ENCODE measurements around the gene ATP6V0A1. TPM values are rescaled to one million over a fixed set of nuclear protein-coding genes. Genes with fewer than 3 reads are reported as not detected.

ATP6V0A1 gene
- total RNA-seq, result 10 to 100 TPM; 22.8 to 51.3 (median 28.6) TPM
- 10 to 100 TPM; 37.2 to 55.9 TPM for polyA plus RNA-seq

DNA sequence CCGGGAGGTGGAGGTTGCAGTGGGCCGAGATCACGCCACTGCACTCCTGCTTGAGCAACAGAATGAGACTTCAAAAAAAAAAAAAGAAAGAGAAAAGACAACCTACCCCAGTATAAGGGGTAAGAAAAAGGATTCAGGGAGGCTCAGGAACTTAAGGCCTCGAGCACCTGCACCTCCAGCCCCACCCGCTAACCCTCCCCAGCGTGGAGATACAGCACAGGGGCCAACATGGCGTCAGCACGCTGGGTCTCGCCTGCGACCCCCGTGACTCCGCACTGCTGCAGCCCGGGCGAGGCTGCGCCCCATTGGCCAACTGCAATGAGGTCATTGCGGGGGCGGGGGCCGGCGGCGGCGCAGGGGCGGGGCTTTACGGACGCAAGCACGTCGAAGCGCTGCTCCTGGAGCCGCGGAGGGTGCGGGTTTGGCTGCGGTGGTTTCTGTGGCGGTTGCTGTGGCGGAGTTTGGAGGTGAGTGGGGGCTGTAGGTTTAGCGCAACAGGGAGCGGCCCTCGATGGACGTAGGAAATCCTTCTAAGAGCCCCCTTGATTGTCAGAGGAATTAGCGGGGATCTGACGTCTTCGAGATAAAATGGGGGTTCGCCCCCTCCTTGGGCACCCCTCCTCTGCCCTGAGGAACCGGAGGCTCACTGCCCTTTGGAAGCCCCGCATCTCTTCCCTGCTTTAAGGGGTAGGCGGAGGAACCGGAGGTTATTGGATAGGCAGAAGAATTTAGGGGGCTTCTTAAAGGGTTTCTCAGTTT is at the start of gene ATP6V0A1:
Gene ATP6V0A1, plus strand, starts transcription at position 382 of the 759 bp plus-strand sequence. CDS start 2,017 bp downstream, outside the sequence.
- Histone ChIP-seq H3K27ac (peak within 1 kb of the TSS; percentile 42 to 92 (median 77)), H3K36me3 (no peaks in the 10 kb centered on the region), H3K9me3 (no peaks in the 10 kb centered on the region), H3K4me1 (peaks cover 14 to 18% (median 17%) of the 10 kb centered on the region in 3 donors), H3K27me3 (no peaks in the 10 kb centered on the region), H3K4me3 (peak within 1 kb of the TSS; percentile 30 to 56 (median 52))
- intact Hi-C loops (cut with DNase I), result no loop called here
- FAIRE-seq, result no peak
- WGBS, 2 donors, result 0% methylated on average over 39 to 45 of the region's 45 CpGs
- DNase-seq, result peak; percentile 91 to 99 (median 93)
- ATAC-seq, result peak; percentile 94 to 99 (median 98)
- TF ChIP-seq CTCF (IDR thresholded peaks at IDR 0.05), result no peak

GRCh38 chr17:42409523-42410318 is 49.0 kb upstream of the ATP6V0A1 start:
- FAIRE-seq (no peak), DNase-seq (no peak), ATAC-seq (peak in 1 of 4 donors; percentile 6)
- 41 to 42% methylated on average over 5 of the region's 5 CpGs for WGBS, 2 donors
- intact Hi-C loops (cut with DNase I), result loop anchor here in 2 of 3 donors (5.0 to 10.0 kb wide), 2 partner anchors 85 to 87 kb away; no protein-coding TSS in a partner anchor
- no peaks in the 10 kb centered on the region for H3K36me3 ChIP-seq
- no peak overlapping the region for H3K27ac ChIP-seq
- no peak for TF ChIP-seq CTCF (IDR thresholded peaks at IDR 0.05)
- H3K4me1 ChIP-seq, result peaks cover 0 to 5% (median 2%) of the 10 kb centered on the region in 3 donors
- no peak overlapping the region for H3K4me3 ChIP-seq
- H3K9me3 ChIP-seq, result no peaks in the 10 kb centered on the region
- H3K27me3 ChIP-seq, result no peaks in the 10 kb centered on the region

GRCh38 chr17:42410319-42410685 is 48.4 kb upstream of the ATP6V0A1 start:
- 79 to 83% methylated on average over 5 of the region's 5 CpGs for WGBS, 2 donors
- FAIRE-seq, result no peak

GRCh38 chr17:42411361-42411760 is 47.3 kb upstream of the ATP6V0A1 start:
- no peak for TF ChIP-seq CTCF (IDR thresholded peaks at IDR 0.05)
- DNase-seq (no peak), ATAC-seq (no peak), FAIRE-seq (no peak)
- H3K36me3 ChIP-seq, result no peaks in the 10 kb centered on the region
- no peaks in the 10 kb centered on the region for H3K9me3 ChIP-seq
- 80 to 84% methylated on average over 4 of the region's 4 CpGs for WGBS, 2 donors
- H3K4me1 ChIP-seq, result peaks cover 0 to 5% (median 2%) of the 10 kb centered on the region in 3 donors
- no peak overlapping the region for H3K4me3 ChIP-seq
- intact Hi-C loops (cut with DNase I), result no loop called here
- no peak overlapping the region for H3K27ac ChIP-seq
- no peaks in the 10 kb centered on the region for H3K27me3 ChIP-seq

More at GRCh38 chr17:42410319-42410685, 48.4 kb upstream of the ATP6V0A1 start:
- TF ChIP-seq CTCF (IDR thresholded peaks at IDR 0.05), result no peak
- H3K27ac ChIP-seq, result no peak overlapping the region
- H3K36me3 ChIP-seq, result no peaks in the 10 kb centered on the region
- intact Hi-C loops (cut with DNase I), result no loop called here
- no peak overlapping the region for H3K4me3 ChIP-seq
- DNase-seq (no peak), ATAC-seq (no peak)
- peaks cover 0 to 5% (median 2%) of the 10 kb centered on the region in 3 donors for H3K4me1 ChIP-seq
- no peaks in the 10 kb centered on the region for H3K9me3 ChIP-seq
- H3K27me3 ChIP-seq, result no peaks in the 10 kb centered on the region

Data from pancreas (tissue), 10 donors.